Measurements from ENCODE around the gene ELMO1.

Gene ELMO1

GRCh38 chr7:36871863-36872262 lies 576.8 kb downstream of the ELMO1 start:
- peak; percentile 8 for DNase-seq (ENCODE audit: low spot score)

- no peak for DNase-seq (ENCODE audit: low spot score)
Observed at GRCh38 chr7:36871355-36871738, 577.3 kb downstream of the ELMO1 start.

GRCh38 chr7:36870625-36871354 lies 577.9 kb downstream of the ELMO1 start:
- DNase-seq (ENCODE audit: low spot score), result no peak

- DNase-seq (ENCODE audit: low spot score), result no peak
Observed at GRCh38 chr7:36868727-36869411, 579.8 kb downstream of the ELMO1 start.

GRCh38 chr7:36865019-36865418 lies 583.6 kb downstream of the ELMO1 start:
- DNase-seq (ENCODE audit: low spot score), result peak; percentile 15

DNA sequence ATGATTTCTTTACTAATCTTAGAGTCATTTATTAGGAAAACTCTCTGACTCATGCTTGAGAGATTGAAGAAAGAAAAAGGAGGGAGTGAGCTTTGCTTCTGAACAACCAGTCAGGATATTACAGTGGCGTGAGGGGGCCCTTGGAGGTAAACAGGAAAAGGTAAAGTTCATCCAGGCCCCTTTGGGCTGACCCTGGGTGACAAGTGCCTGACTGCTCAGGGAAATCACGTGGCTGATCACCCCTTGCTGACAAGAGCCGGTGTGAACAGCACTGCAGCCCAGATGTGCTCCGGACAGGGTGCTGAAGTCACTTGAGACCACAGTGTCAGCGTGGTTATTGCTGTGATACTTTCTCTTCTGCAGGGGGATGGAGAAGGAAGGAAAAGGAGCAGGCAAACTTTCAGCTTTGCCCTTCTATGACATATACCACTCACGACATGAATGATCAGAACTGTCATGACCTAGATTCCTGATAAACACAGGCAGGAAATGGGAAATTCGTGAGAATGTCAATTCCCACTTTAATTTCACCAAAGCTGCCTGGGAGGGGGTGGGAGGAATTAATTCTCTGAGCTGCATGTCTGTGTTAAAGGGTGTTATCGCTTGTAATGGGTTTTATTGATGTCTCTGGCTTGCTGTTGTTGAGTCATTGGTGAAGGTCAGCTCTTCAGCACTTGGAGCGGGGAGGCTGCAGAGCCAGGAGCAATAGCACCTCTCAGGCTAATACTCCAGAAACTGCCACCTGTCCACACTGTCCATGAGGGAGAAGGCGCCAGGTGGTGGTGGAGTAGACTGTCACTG lies 584.6 kb downstream of the ELMO1 start:
- DNase-seq (ENCODE audit: low spot score), result peak; percentile 31

DNA sequence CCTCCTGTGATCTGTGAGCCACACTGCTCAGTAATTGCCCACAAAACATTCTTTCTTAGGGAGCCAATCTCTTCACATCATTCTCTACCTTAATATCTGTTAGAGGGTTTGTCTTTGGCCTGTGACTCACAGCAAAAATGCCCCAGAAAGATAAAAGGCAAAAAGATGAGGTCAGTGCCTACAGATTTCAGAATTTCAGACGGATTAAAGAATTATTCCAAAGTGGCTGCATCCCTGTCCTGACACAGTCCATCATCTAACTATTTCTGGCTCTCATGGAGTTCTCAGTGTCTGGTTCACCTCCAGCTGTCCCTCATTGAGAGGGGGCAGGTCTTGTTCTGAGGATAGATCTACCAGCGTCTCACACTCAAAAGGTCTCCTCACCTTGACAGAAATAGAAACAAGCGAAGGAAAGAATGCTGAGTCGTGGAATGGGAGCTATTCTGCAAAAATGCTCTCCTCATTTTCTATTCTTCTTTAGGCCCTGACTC lies 585.8 kb downstream of the ELMO1 start:
- DNase-seq (ENCODE audit: low spot score), result no peak

- no peak for DNase-seq (ENCODE audit: low spot score)
Observed at GRCh38 chr7:36861656-36862055, 587.0 kb downstream of the ELMO1 start.

DNA sequence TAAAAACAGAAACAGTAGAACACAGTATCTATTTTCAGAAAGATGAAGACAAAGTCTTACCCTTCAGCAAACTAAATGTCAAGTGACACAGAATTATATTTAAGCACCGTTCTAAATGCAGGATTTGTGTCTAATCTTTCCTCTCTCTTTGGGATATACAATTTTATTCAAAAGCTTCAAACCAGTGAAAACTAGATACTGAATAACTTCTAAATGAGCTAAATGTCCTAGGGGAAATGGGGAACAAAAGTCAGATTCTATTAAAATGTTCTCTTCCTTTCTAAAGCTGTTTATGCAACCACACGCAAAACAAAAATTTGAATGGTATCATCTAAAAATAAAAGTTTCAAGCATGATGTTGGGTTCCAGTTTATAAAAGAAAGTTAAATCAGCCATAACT lies 588.0 kb downstream of the ELMO1 start:
- no peak for DNase-seq (ENCODE audit: low spot score)

GRCh38 chr7:36855330-36855729 lies 593.3 kb downstream of the ELMO1 start:
- DNase-seq (ENCODE audit: low spot score), result no peak

- DNase-seq (ENCODE audit: low spot score), result no peak
Observed at GRCh38 chr7:36854652-36855051, 594.0 kb downstream of the ELMO1 start.

DNA sequence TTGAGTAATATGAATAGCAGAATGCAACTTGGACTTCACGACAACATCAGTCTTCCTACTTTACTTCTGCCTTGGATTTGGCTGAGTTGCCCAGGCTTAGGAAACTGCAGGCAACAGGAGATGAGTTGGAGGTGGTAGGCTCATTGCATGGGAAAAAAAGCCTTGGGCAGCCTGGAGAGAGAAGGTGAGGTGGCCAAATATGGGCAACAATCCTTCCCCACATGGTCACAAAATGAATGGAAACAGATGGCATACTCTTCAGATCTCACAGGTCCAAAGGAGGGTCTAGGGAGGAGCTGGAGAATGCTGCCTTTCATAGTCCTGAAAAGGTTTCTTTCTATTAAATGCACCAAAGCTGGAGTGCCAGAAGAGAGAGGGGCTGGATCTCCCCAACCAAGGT lies 595.7 kb downstream of the ELMO1 start:
- DNase-seq (ENCODE audit: low spot score), result no peak

- DNase-seq (ENCODE audit: low spot score), result no peak
Observed at GRCh38 chr7:36852017-36852416, 596.6 kb downstream of the ELMO1 start.

DNA sequence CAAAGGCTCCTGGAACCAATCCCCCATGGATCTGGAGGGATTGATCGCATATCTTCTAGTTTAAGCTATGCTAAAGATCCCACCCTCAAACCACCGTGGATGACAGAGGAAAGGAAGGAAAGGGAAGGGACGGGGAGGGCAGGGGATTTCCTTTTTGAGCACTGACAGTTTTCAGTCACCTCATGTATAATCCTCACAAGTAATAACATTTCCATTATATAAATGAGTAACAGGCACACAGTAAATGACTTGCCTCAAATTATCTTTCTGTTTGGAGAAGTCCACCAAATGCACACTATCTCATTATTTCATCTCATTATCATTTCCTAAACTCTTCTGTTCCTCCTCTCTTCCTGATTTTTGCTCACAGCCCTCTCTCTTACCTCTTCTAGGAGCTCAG lies 597.3 kb downstream of the ELMO1 start:
- no peak for DNase-seq (ENCODE audit: low spot score)

DNA sequence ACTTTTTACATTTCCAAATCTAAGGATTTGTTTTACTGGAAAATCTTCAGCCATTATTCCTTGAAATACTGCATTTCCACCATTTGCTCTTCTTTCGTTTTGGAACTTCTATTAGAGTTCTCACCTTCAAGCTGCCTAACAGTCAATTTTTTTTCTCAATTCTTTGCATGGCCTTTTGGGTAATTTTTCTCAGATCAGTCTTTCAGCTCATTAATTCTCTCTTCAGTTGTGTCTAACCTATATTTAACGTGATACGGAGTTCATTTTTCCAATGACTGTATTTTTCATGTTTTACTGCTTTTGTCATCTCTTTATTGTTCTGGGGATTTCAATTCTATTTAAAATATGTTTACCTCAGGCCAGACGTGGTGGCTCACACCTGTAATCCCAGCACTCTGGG lies 600.7 kb downstream of the ELMO1 start:
- no peak for DNase-seq (ENCODE audit: low spot score)

DNA sequence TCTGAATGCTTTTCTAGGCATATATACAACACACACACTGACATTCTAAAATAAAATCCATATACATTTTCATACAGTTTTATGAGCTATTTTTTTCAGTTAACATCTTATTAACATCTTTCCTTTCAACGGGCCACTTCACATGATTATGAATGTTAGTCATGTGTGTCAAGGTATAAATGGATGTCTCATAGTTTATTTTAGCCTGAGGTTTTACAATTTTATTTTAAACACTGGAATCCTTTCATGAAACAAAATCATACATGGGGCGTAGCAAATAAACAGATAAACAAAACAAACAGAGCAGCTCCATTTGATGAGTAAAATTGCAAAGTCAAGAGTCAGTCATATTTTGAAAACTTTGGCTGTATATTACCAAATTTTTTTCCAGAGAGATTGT lies 604.3 kb downstream of the ELMO1 start:
- no peak for DNase-seq (ENCODE audit: low spot score)

- no peak for DNase-seq (ENCODE audit: low spot score)
Observed at GRCh38 chr7:36840904-36841303, 607.8 kb downstream of the ELMO1 start.

- DNase-seq (ENCODE audit: low spot score), result no peak
Observed at GRCh38 chr7:36838616-36839225, 609.9 kb downstream of the ELMO1 start.

- no peak for DNase-seq (ENCODE audit: low spot score)
Observed at GRCh38 chr7:36831049-36831448, 617.6 kb downstream of the ELMO1 start.

DNA sequence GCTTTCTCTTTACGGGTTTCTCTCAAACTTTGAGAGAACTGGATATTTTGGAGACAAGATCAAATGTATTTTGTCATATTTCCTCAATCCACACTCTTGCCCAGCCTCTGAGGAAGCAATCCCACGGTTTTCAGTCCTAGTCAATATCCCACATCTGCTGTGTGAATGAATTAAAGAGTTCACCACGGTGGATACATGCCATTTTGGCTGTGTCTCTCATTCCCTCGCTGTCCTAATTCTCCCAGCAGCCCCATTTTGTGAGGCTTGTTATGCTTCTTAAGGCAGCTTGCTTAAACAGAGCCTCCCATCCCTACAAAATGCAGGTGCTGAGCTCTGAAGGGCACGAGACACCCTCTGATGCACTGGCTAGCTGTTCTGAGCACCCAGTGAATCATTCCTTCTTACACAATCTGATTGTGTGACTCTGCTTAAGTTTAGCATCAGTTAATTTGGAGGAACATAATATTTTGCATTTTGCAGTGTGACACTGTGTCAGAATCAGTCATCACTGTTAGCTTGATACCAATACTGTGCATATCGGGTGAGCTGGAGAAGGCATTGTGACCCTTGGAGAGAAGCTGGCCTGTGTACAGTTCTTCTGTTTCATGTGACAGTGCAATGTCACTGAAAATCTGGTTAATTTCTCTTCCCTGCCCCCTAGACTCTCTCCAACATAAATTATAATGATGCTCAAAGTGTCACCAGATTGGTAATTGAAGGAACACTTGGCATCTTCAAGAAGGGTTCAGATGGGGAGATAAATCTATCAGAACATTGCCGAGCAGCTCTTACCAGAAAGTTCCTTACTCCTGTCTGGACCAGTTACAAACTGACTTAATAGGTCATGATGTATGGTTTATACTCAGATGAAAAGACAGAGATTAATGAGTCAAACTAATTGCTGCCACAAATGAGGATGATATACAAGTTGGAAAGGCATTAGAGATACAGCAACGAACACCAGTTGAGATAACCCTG lies 620.6 kb downstream of the ELMO1 start:
- DNase-seq (ENCODE audit: low spot score), result no peak

DNA sequence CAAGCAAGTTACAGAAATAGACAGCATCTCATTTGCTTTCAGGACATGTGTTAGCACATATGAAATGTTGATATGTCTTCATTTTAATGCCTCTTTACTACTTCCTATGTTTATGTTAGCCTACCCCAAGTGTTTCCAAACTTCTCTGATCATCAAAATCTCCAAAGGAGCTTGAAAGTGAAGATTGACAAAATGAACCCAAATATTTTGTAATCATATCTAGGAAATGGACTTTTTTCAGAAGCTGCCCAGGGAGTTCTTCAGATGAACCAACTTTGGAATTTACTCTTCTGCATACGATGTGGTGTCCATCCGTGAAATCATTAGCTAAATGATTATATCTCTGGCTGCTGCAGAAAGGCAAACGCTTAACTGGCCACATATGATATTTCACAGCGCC lies 623.2 kb downstream of the ELMO1 start:
- DNase-seq (ENCODE audit: low spot score), result no peak
